SK-MEL-5 (cell line): Measurements from ENCODE around the gene BTNL8. TPM values are rescaled to one million over a fixed set of nuclear protein-coding genes. Genes with fewer than 3 reads are reported as not detected.

Experiments used
- DNase-seq: peaks from one replicate; pipeline ENCODE4 v3.0.0-alpha.2; 2016; ENCODE audit warnings: low read depth, low spot score
- in situ Hi-C: cut with HindIII; loops from 2 replicates; pipeline ENCODE4 v1.10.0; 2016; ENCODE audit warnings: low sequenced_read_pairs, high pct_unique_total_duplicates, low pct_unique_long_range_greater_than_20kb
- small RNA-seq, 2 experiments: library from RNA; depleted of rRNA; stranded (forward); fragments of <200 nt; gene quantifications; one replicate each; pipeline ENCODE3, GENCODE V24; 2014
- total RNA-seq: library from RNA; depleted of rRNA; stranded (reverse); fragments of >200 nt; shearing (Covaris generic); gene quantifications from 2 replicates; pipeline ENCODE4 v1.2.3, GENCODE V29; 2014; rRNA removed

BTNL8 gene
- total RNA-seq, 1 experiment from 2014 or later = 0.08 TPM

DNA sequence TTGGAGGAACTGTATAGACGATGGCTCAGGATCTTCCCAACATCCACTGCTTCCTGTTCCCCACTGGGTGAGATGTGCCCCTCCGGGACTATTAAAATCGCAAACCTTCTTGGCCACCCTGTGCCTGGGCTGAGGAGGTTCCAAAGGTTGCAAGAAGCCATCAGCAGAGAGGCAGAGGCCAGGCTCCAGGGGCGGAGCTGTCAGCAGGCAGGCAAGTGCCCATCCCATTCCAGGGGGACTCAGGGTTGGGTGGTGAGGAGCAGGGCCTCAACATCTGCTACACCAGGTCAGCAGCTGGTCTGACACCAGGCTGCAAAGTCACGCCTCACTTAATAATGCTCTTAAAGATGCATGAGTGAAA is 91.9 kb downstream of the BTNL8 start:
- in situ Hi-C loops = no loop called here
- DNase-seq = no peak

Small RNA genes within 50 kb of the gene (small RNA-seq; reads per million reads assigned to genes)
- gene RF00019 (0 reads per million in 2 experiments), gene RPS29P12 (0 reads per million in 2 experiments)

Other genes starting within 250 kb of the BTNL8 start
- gene FLT4, start 249.6 kb upstream of the BTNL8 start, total RNA-seq = 0.58 and 2.0 TPM in 2 replicates
- gene OR2Y1, start 159.1 kb upstream of the BTNL8 start, total RNA-seq = not detected in 2 replicates
- gene MGAT1, start 96.4 kb upstream of the BTNL8 start, total RNA-seq = 39.6 and 42.3 TPM in 2 replicates
- gene ZFP62, start 37.9 kb upstream of the BTNL8 start, total RNA-seq = 10.4 and 17.5 TPM in 2 replicates
- not detected in 2 replicates for gene BTNL3, start 89.7 kb downstream of the BTNL8 start, total RNA-seq
- 0.16 and 0.48 TPM in 2 replicates for gene BTNL9, start 141.1 kb downstream of the BTNL8 start, total RNA-seq
- not detected in 2 replicates for gene OR2V1, start 232.0 kb downstream of the BTNL8 start, total RNA-seq
- gene OR2V2, start 248.4 kb downstream of the BTNL8 start, total RNA-seq = not detected in 2 replicates